HTERT RPE-1 (cell line): ENCODE results near the gene THADA.
"Not testable (repeated sequence)": the region's sequence is repeated elsewhere in the genome, so short reads cannot be mapped to it uniquely, and the experiment has no call there.

Experiments
- in situ Hi-C: fragments of 300-500 bp; cut with MboI; formaldehyde crosslinking; loops from 4 replicates; pipeline ENCODE4 v1.14.3; 2020; ENCODE audit warnings: low sequenced_read_pairs

THADA gene

DNA sequence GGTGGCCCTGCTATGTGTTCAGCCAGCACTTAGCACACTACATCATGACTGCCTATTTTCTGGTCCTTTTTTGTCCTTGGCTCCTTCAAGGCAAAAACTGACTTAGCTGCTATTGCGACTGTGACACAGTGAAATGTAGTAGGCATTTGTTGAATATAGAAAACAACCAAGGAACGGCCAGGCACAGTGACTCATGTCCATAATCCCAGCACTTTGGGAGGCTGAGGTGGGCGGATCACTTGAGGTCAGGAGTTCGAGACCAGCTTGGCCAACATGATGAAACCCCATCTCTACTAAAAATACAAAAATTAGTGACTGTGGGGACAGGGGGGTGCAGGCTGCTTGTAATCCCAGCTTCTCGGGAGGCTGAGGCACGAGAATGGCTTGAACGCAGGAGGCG lies 199.5 kb downstream of the THADA start:
- in situ Hi-C loops, result not testable (repeated sequence)

DNA sequence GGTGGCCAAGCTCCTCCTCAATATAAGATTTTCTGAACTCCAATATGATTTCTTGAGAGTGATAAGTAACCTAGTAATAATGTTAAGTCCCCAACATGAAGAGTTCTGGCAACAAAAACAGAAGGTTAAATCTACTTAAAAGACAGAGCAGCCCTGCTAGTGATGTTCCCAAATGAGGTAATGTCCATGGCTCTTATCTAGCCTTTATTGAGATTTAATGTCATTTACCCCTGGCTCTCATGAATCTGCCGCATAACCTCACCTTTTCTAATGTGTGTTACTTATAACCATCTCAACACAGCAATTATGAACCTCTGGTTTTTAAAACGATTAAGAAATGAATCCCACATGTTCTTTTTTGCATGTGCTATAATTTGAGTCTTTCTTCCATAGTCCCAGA lies 201.9 kb downstream of the THADA start:
- in situ Hi-C loops, result no loop called here

DNA sequence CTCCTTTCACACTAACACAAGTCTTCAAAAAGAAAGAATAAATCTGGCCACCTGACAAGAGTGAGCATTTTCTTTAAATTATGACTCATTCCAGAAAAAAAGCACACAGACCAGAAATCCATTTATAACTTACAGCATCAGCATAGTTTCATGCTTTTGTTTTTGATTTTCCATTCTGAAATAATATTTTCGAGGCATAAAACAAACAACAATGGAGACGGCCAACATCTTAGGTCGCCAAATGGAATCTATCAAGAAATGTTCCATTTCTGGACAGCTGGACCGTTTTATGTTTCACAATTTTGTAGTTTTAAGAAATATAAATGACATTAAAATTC lies 204.0 kb downstream of the THADA start:
- in situ Hi-C loops, result no loop called here

DNA sequence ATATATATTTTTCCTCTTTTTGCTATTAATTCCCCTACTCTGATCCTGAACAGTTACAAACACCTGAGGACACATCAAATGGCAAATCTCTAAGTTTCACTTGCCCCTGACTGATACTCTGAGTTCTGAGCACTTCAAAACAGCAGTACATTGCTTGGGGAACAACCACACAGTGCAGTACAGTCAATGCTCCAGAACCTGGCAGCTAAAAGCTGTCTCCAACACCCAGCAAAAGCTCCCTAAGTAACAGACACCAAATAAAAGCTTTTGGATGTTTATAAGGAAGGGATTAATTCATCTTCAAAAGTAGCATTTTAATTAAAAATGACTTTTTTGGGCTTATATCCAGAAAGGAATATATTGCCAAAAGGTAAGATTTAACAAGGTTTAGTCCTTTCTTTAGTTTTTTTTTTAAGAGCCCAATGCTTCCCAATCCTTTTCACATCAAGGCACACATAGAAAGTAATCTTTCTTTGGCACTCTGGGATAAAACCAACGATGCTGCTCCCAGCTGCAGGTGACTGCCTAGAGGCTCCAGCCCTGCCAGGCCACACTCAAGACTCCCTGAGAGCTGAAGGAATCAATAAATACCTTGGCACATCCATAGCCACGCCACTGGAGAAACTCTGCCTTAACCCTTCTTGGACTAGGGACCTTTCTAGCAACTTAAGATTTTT lies 204.5 kb downstream of the THADA start:
- in situ Hi-C loops, result no loop called here

DNA sequence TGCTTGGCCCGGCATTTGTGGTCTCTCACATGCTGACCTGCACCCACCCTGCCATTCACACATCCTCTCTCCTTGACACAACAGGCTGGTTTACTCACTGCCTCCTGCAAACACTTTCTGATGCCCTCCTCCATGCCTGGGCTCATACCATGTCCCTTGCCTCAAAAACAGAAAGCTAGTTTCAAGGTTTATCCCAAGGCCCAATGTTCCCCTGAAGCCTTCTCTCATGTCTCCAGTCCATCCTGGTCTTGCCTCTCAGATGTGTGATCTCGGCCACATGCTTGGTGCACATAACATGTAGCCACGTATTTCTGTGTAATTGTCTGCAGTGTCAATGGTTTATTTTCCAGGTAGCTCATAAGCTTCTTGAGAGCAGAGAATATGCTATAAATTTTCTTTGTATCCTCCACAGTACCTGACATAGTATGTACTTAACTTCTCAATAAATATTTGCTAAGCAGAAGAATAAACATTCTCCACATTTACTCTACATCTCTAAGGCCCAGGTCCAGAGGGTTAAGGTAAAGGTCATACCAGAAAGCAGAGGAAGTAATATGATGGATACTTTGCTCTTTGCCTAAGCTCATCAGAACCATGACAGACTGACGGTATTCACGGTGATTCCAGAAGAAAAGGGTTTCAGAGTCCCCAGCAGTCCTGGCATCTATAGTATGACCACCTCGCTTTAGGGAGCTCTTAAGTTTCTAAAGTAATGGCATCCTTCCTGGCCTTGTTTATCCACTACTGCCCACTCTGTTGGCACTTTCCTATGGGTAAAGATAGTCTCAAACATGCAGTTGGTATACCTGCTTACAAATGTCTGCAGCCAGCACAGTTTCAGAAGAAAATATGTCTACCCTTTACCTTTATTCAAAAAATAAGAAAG lies 206.0 kb downstream of the THADA start:
- in situ Hi-C loops, result no loop called here

DNA sequence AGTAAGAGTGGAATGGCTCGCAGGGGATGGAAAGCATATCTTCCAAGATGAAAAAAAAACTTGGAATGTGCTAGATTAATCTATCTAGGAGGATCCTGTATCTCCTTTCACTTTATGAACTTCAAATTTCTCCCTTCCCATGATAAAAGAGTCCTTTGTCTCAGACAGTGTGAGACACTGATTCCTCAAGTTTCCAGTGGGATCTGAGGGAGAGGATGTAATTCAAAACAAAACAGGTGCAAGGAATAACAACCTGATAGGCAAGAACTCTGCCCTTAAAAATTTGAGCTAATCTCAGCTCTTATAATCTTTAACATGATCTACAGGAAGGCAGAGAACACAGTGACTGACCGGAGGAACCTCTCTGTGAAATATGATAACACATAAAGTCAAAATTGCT lies 207.5 kb downstream of the THADA start:
- in situ Hi-C loops, result no loop called here

DNA sequence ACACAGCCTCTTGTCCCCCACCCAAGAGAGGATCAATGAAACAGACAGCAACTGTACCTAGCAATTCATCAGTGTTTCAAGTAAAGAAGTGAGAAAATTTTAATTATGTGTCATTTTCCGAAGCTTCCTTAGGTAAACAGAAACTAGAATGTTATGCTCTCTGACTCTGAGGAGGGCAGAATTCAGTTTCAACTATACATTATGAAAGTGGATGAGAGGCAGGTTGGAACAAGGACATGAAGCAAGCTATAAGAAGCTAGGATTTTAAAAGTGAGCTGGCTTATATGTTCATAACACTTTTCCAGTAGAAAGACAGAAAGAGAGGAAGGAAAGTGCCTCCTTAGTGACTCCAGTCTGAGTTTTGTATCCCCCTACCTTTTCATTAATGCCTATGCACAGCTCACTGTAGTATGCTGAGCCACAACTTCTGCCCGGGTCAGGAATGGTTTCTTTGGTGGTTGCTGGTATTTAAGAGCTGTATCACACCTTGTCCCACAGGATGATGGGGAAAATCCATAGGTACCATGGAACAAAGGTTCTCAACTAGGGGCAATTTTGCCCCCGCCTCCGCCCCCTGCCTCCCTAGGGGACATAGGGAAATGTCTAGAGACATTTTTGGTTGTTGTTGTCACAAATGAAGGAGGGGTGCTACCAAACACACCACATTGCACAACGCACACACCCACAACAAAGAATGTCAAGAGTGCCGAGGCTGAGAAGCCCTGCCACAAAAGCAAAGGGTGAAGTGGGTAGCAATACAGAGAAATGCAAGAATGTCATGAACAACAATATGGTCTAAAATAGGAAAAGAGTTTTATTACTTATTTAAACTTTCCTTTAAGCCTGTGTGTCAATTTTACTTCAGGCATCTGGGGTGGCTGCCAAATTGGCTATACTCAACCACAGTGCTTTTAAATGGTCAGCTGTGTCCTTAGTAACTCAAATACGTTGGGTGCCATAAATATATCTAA lies 208.5 kb downstream of the THADA start:
- in situ Hi-C loops, result no loop called here

DNA sequence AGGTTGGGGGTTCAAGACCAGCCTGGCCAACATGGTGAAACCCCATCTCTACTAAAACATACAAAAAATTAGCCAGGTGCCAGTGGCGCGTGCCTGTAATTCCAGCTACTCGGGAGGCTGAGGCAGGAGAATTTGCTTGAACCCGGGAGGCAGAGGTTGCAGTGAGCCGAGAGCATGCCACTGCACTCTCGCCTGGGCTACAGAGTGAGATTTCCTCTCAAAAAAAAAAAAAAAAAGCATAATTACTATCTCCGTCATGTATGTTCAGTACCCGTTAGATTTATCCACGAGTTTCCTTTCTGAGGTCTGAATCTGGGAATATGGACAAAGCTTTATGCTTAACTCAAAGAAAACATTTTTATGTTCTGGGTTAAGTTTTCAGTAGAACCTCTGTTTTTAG lies 209.2 kb downstream of the THADA start:
- in situ Hi-C loops, result not testable (repeated sequence)

DNA sequence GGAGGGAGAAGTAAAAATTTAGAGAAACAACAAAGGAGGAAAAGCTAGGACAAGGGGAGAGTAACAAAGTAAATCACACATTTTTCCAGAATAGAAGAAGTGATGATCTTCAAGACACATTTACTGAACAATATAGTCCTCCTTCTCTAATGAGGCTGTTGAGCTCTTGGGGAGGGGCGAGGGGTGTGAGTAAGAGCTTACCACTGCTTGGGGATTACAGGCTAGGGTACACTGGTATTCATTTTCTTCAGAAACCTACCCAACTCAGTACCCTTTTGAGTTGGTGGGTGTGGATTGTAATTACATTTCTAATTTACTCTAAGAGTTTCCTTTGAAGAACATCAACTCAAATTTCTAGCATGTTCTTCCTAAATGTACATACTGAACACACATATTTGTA lies 211.7 kb downstream of the THADA start:
- in situ Hi-C loops, result no loop called here

DNA sequence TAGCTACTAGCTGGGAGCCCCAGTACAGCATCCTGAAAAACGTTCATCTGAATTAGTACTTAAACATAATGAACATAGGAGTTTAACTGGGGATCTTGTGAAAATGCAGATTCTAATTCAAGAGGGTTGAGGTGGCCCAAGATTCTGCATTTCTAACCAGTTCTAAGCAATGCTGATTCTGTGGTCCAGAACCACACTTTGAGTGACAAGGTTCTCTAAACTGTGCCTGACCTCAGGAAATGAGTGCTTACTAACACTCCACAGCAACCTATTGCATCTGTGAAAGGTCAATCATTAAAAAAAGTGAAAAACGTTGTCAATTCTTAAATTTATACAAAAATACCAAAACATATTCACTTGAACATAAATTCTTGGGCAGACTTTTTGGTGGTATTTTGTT lies 212.3 kb downstream of the THADA start:
- in situ Hi-C loops, result no loop called here

DNA sequence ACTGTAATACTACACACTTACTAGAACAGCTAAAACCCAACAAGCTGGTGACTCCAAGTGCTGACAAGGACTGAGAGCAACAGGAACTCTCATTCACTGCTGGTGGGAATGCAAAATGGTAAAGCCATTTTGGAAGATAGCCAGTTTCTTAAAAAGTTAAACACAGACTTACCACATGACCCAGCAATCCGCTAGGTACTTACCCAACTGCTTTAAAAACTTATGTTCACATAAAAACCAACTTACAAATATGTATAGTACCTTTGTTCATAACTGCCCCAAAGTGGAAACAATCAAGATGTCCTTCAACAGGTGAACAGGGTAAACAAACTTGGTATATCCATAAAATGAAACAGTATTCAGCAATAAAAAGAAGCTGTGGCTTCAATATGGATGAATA lies 216.3 kb downstream of the THADA start:
- in situ Hi-C loops, result no loop called here

DNA sequence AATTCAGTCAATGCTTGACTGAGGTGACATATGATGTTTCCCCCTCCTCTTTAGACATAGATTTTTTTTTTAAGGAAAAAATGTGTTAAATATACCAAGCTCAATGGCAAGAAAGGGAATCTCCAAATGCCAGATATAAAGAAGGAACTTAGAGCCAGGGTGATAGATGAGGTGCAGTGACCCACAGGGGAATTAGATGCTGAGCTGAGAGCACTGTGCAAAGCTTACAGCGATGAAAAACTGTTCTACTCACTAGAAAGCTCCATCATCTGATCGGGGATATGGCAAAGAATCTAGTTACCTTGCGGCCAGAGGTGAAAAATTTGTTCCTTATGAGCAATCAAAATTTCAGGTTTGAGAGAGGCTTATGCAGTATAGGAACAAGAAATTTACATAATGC lies 218.5 kb downstream of the THADA start:
- in situ Hi-C loops, result no loop called here

DNA sequence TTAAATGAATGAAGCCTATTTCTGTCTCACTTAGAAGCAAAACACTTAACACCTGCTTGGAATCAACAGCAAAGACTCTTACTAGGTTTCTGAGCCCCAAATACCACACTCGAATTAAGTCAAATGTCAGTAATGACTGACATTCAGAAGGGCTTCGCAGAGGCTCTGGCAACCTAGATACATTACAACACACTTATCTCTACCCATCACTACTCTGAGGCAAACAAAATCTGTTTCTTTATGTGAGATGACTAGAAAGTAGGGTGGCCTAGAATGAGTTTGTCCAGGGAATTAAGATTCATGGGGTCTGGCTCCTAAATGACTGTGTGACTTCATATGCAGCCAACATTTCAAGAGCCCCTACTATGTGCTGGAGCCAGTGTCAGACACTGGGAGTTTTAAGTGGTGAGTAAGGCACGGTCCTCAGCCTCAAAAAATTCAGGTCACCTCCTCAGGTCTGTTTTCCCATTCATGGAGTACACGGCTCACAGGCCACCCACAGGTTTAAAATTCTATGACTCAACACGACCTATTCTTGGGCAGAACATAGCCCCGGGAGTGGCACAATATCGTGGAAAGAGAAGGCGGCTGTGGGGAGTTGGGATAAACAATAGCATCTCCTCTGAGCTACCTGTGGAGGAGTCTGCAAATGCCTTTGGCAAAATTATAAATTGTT lies 219.2 kb downstream of the THADA start:
- in situ Hi-C loops, result no loop called here

DNA sequence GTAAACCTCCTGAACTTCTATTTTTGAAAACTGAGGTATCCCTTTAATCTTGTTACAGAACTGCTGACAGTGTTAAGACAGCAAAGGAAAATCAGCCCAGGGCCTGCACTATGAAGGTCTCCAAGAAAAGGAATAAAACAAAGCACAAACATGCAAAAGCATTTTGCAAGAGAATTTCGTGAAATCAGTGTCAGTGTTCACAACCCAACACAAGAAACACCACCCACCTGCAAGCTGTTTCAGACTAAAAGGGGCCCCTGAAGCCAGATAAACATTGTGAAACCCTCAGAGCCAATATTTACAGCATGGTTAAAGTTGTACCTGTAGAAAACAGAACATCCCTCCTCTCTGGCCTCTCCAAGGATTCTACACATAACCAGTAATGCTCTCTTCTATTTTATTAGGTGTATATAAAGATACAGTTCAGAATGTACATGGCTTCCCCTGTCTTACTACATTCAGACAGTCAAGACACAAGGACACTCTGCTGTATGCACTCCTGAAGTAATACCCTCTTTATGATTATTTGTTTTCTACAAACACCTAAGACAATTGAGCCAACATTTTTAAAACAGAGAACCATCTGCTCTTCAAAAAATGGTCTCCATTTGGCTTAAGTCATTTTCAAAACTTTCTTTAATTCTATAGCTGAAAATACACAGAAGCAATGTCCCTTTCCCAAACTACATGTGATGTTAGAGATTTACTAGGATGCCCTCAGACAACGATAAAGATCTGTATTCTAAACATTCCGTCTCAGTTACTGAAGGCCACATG lies 219.9 kb downstream of the THADA start:
- in situ Hi-C loops, result no loop called here

DNA sequence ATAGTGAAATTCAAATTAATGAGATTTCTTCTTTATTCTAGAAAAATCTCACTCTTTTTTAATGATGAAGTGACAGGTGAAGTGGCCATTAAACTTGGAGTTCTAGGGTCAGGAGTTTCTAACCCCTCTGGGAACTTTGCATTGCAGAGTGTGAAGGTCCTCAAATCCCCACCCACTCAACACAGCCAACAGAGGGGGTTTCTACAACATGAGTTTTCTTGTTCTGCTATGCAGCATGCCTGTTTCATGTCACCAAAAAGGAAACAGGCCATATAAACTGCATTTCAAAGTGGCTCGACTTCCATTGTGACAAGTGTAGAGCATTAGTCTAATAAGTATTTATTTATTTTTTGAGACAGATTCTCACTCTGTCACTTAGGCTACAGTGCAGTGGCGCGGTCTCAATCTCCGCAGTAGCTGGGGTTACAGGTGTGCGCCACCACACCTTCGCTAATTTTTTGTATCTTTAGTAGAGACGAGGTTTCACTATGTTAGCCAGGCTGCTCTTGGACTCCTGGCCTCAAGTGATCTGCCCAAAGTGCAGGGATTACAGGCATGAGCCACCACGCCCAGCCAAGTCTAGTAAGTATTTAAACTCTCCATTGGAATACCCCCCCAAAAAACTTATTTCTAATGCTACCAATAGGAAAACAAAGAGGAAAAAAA lies 223.3 kb downstream of the THADA start:
- in situ Hi-C loops, result no loop called here

DNA sequence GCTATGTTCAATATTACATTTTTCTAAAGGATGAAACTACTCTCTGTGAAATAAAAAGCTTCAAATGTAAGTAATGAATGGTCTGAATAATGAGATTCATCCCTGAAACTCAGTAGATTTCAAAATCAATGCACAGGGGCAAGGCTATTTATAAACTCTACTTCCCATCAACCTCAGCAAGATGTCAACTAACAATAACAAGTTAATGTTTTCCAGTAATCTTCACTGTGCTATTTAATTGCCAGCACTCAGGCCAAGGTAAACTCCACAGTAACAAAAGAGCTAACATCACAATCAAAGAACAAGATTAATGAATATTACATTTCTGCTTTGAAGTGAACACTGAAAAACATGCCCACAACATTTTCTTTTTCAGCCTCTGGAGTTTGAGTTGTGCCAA lies 225.1 kb downstream of the THADA start:
- in situ Hi-C loops, result no loop called here

DNA sequence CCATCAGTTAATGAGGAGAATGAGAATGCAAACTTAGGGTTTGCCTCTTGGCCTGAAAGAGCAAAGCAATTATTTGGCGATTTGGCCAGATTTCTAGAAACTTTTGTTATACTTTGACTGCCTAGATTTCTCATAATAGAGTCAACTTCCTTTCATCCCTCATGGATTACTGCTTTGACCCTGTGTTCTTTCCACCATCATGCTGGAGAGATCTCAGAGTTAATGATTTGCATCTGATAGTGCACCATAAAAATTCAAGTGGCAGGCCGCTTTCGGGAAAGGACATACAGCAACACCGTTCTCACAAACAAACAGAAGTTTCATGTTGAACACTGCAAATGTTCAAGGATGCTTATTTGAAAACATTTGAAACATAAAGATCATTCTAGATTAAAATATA lies 225.7 kb downstream of the THADA start:
- in situ Hi-C loops, result no loop called here

DNA sequence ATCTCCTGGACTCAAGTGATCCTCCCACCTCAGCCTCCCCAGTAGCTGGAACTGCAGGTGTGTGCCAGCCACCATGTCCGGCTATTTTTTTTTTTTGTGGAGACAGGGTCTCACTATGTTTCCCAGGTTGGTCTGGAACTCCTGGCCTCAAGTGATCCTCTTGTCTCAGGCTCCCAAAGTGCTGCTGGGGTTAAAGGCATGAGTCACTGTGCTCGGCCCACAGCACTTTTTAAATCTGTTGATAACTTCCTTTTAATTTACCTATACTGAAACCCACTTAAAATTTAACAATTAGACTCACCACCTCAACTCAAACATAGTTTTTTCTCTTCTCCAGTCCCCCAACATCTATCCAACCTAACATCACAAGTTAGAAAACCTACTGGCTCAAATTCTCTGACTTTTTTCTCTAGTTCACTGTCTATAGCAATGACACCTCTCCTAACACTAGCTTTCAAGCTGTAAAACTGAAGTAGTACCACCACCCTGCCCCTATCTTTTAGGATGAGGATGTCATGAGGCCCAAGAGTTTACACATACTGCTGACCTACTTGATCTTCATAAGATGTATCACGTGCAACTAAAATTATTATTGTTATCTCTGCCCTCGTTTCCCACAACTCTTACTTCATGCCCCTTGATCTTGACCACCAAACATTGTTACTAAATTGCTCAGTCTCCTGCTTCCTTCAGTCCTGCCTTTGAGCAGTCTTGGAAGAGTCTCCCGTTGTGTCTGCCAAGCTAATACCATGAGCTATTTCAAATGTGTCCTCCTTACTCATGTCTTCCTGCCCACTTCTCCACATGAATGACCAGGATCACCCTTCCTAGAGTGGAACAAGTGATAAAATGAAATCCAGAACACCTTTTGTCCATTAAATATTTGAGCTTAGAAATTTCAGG lies 227.1 kb downstream of the THADA start:
- in situ Hi-C loops, result no loop called here
